Measurements from ENCODE around the gene MLH1.

GRCh38 chr3:37087870-37088269, 94.6 kb downstream of the MLH1 start:
- TF ChIP-seq GATA2 (IDR thresholded peaks at IDR 0.05; ENCODE audit: low read depth, low read length) (no peak), GATA3 (IDR thresholded peaks at IDR 0.05; ENCODE audit: low read depth, low read length) (no peak)
